IPS-20b (cell line): ENCODE results near the gene RASA3.

Experiments used
- H3K27ac ChIP-seq: one replicate; pipeline ENCODE4 v1.5.1; 2013; ENCODE audit warnings: low read length
- H3K27me3 ChIP-seq: 2 replicates; pipeline ENCODE4 v1.6.1; 2013; ENCODE audit warnings: mild to moderate bottlenecking, low read length, inconsistent platforms; ENCODE audit not compliant: insufficient read depth
- H3K36me3 ChIP-seq: 2 replicates; pipeline ENCODE4 v1.6.1; 2013; ENCODE audit warnings: low read depth, mild to moderate bottlenecking, inconsistent platforms, low read length, moderate library complexity; ENCODE audit not compliant: insufficient read depth
- H3K4me1 ChIP-seq: 2 replicates; pipeline ENCODE4 v1.6.1; 2013; ENCODE audit warnings: mild to moderate bottlenecking, control low read depth, inconsistent platforms, low read length, moderate library complexity; ENCODE audit not compliant: insufficient read depth
- H3K4me3 ChIP-seq: 2 replicates; pipeline ENCODE4 v1.5.1; 2013; ENCODE audit warnings: mild to moderate bottlenecking, low read length, inconsistent platforms
- H3K9ac ChIP-seq: 2 replicates; pipeline ENCODE4 v1.6.1; 2013; ENCODE audit warnings: low read depth, mild to moderate bottlenecking, inconsistent platforms, low read length, moderate library complexity
- H3K9me3 ChIP-seq: 2 replicates; pipeline ENCODE4 v1.6.1; 2013; ENCODE audit warnings: mild to moderate bottlenecking, low read depth, low read length, inconsistent platforms; ENCODE audit not compliant: insufficient read depth

The RASA3 gene

DNA sequence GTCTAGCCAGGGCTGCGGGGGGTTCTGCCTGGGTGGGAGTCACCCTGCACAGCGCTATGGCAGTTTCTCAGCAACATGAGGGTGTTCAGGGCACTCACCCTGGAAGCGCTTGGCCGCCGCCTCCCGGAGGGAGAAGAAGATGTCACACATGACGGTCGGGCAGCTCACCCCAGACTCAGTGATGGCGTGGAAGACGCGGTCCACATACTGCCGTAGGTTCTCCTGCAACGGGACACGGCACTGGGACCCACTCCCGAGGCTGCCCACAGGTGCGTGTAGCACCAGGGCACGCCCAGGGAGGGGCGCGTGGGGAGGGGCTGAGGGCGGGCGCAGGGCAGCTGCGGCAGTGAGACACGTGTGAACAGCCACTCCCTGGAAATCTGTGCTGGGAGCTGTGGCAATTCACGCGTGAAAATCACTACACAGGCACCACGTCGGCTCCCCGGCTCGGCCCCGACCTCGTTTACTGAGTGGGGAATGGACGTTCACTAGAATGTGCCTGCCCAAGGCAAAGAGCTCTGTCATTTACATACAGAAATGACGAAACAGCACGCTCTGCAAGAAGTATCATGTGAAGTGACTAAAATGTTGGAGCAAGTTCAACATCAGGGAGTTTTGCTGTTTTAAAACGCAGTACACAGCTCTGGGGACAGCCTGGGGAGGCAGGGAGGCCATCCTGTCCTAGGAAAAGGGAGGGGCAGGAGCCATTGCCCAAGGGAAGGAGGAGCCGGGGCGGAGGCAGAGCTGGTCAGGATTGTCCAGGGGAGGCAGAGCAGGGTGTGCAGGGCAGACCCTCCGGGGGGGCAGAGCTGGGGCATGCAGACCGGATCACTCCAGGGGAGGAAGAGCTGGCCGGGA, 117.1 kb downstream of the RASA3 start:
- H3K27ac ChIP-seq = no peak overlapping the region
- H3K4me3 ChIP-seq = no peak overlapping the region
- H3K4me1 ChIP-seq = no peaks in the 10 kb centered on the region
- H3K9ac ChIP-seq = no peak overlapping the region
- H3K27me3 ChIP-seq = no peaks in the 10 kb centered on the region
- no peaks in the 10 kb centered on the region; the same call in 1 of the 2 replicates for H3K36me3 ChIP-seq
- H3K9me3 ChIP-seq = no peaks in the 10 kb centered on the region

DNA sequence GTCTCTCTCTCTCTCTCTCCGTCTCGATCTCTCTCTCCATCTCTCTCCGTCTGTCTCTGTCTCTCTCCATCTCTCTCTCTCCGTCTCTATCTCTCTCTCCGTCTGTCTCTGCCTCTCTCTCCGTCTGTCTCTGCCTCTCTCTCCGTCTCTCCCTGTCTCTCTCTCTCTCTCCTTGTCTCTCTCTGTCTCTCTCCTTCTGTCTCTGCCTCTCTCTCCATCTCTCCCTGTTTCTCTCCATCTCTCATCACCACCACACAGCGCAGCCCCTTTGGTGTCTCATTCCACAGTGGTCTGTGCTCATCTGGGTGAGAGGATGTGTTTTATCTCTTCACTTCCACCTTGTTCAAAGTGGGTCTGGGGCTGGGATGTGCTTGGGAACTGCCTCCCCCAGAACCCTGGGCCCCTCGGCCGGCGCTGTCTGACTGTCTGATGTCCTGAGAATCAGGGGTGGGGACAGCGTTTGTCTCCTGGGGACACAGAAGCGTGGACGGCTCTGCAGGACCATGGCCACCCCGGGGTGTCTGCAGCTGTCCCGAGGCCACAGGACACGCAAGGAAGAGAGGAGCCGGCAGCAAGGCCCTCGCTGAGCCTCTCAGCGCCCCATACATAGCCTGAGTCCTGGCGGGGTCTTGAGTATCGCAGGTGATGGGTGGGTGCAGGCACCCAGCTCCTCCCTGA, 118.3 kb downstream of the RASA3 start:
- Histone ChIP-seq H3K36me3 (peaks cover 4% of the 10 kb centered on the region; the same call in 1 of the 2 replicates), H3K4me3 (no peak overlapping the region)

DNA sequence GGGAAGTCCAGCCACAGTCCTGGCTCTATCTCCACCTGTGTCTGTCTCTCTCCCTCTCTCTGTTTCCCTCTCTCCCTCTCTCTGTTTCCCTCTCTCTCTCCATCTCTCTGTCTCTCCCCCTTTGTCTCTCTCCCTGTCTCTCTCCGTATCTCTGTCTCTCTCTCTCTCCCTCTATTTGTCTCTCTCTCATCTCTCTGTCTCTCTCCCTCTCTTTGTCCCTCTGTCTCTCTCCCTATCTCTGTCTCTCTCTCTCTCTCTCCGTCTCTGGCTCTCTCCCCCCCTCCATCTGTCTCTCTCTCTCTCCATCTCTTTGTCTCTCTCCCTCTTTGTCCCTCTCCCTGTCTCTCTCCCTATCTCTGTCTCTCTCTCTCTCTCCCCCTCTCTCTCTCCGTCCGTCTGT, 119.1 kb downstream of the RASA3 start:
- H3K36me3 ChIP-seq = peaks cover 5% of the 10 kb centered on the region; the same call in 1 of the 2 replicates
- H3K9ac ChIP-seq = no peak overlapping the region
- no peak overlapping the region for H3K4me3 ChIP-seq
- H3K9me3 ChIP-seq = no peaks in the 10 kb centered on the region
- H3K4me1 ChIP-seq = no peaks in the 10 kb centered on the region
- no peak overlapping the region for H3K27ac ChIP-seq
- no peaks in the 10 kb centered on the region for H3K27me3 ChIP-seq

More for the DNA sequence above, 118.3 kb downstream of the RASA3 start:
- Histone ChIP-seq H3K27ac (no peak overlapping the region), H3K9ac (no peak overlapping the region), H3K4me1 (no peaks in the 10 kb centered on the region), H3K9me3 (no peaks in the 10 kb centered on the region), H3K27me3 (no peaks in the 10 kb centered on the region)

DNA sequence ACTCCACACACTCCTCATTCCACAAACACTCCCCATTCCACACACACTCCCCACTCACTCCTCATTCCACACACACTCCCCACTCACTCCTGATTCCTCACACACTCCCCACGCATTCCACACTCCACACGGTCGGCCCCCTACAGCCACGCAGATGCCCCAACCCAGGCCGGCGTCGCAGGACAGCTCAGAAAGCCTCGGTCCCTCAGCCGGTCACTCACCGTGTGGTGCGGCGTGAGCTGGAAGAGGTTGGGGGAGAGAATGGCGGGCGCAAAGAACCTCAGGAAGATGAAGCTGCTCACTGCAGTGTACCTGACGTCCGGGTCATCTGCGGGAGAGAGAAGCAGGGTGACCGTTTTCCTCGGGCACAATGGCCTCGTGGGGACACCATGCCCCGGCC, 119.5 kb downstream of the RASA3 start:
- Histone ChIP-seq H3K36me3 (peaks cover 5% of the 10 kb centered on the region; the same call in 1 of the 2 replicates), H3K9ac (no peak overlapping the region), H3K9me3 (no peaks in the 10 kb centered on the region), H3K4me1 (no peaks in the 10 kb centered on the region), H3K27ac (no peak overlapping the region), H3K27me3 (no peaks in the 10 kb centered on the region), H3K4me3 (no peak overlapping the region)

DNA sequence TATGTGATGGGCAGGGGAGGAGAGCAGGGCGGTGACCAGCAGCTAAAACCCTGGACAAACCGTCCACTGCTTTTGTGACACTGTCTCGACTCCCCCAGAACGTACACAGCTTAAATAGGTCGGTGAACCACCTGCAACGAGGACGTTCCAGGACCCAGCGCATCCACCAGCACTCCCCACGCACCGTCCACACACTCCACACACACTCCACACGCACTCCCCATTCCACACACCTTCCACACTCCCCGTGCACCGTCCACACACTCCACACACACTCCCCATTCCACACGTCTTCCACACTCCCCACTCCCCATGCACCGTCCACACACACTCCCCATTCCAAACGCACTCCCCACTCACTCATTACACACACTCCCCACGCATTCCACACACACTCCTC, 120.3 kb downstream of the RASA3 start:
- no peaks in the 10 kb centered on the region for H3K4me1 ChIP-seq
- no peaks in the 10 kb centered on the region for H3K27me3 ChIP-seq
- H3K36me3 ChIP-seq = peaks cover 5% of the 10 kb centered on the region; the same call in 1 of the 2 replicates
- no peak overlapping the region for H3K9ac ChIP-seq
- H3K9me3 ChIP-seq = no peaks in the 10 kb centered on the region
- H3K4me3 ChIP-seq = no peak overlapping the region
- no peak overlapping the region for H3K27ac ChIP-seq

DNA sequence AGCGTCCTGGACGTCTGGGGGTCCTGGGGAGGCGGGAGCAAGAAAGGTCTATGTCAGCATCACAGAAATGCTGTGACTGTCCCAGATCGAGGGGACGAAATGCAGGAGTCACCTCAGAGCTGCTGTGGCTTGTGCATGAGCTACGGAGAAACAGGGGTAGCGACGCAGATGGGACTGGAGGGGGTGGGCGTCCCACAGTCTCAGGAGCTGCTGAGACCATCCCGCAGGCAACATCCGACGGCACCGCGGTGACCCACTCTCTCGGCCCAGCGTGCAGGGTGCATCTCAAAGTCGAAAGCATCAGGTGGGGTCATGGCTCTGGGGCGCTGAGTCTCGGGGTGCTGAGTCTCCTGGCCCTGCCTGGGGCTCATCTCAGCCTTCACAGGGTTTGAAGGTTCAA, 121.2 kb downstream of the RASA3 start:
- Histone ChIP-seq H3K9me3 (no peaks in the 10 kb centered on the region), H3K27me3 (no peaks in the 10 kb centered on the region), H3K4me1 (no peaks in the 10 kb centered on the region), H3K27ac (no peak overlapping the region), H3K36me3 (0 out of 2 replicates have a peak, but pooled peaks cover 5% of the 10 kb centered on the region), H3K9ac (no peak overlapping the region), H3K4me3 (no peak overlapping the region)

DNA sequence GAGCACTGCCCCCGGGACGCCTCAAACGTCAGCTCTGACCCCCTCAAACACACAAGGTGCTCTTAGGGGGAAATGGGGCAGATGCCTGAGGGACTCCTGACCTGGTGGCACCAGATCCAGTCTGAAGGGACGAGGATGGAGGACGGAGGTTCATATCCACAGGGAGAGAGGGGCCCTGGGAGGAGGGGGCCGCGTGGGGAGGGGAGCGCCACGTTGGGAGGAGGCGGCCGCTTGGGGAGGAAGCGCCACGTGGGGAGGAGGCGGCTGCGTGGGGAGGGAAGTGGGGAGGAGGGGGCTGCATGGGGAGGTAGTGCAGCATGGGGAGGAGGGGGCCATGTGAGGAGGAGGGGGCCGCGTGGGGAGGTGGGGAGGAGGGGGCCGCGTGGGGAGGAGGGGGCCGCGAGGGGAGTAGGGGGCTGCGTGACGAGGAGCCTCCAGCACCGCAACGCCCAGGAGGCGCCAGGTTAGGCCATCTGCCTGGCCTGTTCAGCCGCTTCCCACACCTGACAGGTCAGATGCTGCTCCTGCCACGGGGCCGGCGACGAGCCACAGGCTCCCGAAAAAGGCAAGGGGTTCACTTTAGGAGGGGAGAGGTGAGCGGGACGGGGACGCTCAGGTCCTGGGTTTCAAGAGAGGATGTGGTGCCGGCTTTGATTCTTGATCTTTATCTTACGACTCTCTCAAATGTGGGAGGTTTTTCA, 121.9 kb downstream of the RASA3 start:
- no peaks in the 10 kb centered on the region for H3K4me1 ChIP-seq
- H3K9ac ChIP-seq = no peak overlapping the region
- H3K9me3 ChIP-seq = no peaks in the 10 kb centered on the region
- no peaks in the 10 kb centered on the region for H3K27me3 ChIP-seq
- 0 out of 2 replicates have a peak, but pooled peaks cover 5% of the 10 kb centered on the region for H3K36me3 ChIP-seq
- no peak overlapping the region for H3K27ac ChIP-seq
- no peak overlapping the region for H3K4me3 ChIP-seq

DNA sequence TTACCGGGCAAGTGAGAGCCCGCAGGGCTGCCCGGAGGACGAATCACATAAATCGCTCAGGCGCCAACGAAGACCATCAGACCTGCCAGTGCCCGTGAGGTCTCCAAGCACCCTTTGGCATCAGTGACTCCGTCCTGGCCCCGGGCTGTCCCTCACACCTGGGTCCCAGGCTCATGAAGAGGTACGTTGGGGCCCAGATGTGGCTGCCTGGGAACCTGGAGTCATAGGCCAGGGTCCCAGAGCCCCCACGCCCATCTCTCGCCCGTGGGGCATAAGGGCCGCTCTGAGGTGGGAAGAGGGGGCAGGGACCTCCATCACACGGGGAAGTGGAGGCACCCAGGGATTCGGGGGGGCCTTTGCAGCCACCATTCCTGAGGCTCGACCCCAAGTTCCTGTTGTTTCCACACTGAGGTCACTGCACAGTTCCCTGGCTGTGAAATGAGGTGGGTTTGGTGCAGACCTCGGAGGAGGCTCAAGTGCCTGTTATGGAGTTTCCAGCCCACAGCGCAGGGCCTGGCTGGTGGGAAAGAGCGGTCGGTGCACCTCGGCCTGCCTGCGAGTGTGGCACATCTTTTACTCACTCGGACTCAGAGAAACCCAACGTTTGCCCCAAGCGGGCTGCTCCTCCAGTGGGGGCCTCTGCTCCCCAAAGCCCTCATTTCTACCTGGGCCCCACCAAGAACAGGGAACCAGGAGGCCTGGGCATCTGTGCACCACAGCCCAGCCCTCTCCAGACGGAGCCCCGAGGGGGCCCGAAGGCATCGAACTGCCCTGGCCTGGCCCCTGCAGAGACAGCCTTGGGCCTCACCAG, 122.6 kb downstream of the RASA3 start:
- H3K9me3 ChIP-seq = no peaks in the 10 kb centered on the region
- H3K27me3 ChIP-seq = no peaks in the 10 kb centered on the region
- H3K4me3 ChIP-seq = no peak overlapping the region
- no peak overlapping the region for H3K27ac ChIP-seq
- H3K36me3 ChIP-seq = 0 out of 2 replicates have a peak, but pooled peaks cover 5% of the 10 kb centered on the region
- no peak overlapping the region for H3K9ac ChIP-seq
- H3K4me1 ChIP-seq = no peaks in the 10 kb centered on the region

DNA sequence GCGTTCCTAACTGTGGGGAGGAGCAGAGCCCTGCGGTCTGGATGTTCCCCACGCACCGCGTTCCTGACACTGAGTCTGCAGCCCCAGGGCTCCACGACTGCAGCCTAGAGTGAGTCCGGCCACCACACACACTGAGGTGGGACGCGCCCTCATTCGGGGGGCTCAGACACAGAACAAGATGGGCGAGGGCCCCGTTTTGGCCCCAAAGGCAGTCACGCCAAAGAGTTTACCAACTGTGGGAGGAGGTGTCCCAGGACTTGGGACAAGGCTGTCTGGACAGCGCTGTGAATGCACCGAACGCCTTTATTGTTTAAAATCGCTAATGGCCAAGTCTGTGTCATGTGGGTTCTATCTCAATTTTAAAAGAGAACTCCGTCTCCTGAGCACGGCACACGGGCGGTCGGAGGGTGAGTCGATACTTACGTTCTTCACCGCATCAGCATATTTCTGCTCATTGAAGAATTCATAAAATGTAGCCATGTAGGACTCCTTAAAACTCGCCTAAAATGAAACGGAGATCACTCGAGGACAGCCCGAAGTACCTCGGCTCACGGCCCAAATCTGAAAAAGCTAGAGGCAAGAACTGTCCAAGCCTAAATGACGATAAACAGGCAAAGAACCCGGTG, 123.3 kb downstream of the RASA3 start:
- no peaks in the 10 kb centered on the region for H3K9me3 ChIP-seq
- H3K4me1 ChIP-seq = no peaks in the 10 kb centered on the region
- 0 out of 2 replicates have a peak, but pooled peaks cover 5% of the 10 kb centered on the region for H3K36me3 ChIP-seq
- H3K9ac ChIP-seq = no peak overlapping the region
- H3K4me3 ChIP-seq = no peak overlapping the region
- H3K27me3 ChIP-seq = no peaks in the 10 kb centered on the region
- H3K27ac ChIP-seq = no peak overlapping the region

DNA sequence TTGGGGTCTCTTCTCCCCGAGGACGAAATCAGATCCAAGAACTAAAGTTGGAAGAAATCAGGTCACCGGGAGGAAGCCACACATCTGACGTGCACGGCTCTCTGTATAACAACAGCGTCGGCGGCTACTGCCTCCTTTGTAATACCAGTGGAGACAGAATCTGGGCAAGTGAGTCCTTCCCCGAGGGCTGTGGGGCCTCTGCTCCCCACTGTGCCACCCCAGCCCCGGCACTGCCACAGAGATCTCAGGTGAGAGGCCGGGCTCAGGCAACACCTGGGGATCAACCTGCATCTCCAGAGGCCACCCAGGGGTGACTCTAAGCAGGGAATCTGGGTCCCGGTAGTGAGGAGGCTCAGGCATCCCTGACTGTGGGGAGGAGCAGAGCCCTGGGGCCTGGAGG, 124.9 kb downstream of the RASA3 start:
- no peak overlapping the region for H3K9ac ChIP-seq
- no peak overlapping the region for H3K4me3 ChIP-seq
- 0 out of 2 replicates have a peak, but pooled peaks cover 5% of the 10 kb centered on the region for H3K36me3 ChIP-seq
- H3K9me3 ChIP-seq = no peaks in the 10 kb centered on the region
- H3K27ac ChIP-seq = no peak overlapping the region
- no peaks in the 10 kb centered on the region for H3K4me1 ChIP-seq
- no peaks in the 10 kb centered on the region for H3K27me3 ChIP-seq
